GM10248 (cell line): ENCODE data around the gene B3GNT9.

ENCODE experiments used
- CTCF ChIA-PET: fragments of 300-600 bp; sonication (Branson Sonifier 250); formaldehyde crosslinking; extraction: SDS; loops from one replicate; lab custom pipeline; 2021; ENCODE audit warnings: antibody characterized with exemption; lab: Yijun Ruan, JAX
- POLR2A ChIA-PET: fragments of 350-650 bp; sonication (Branson Sonifier 250); formaldehyde crosslinking; extraction: SDS; loops from one replicate; lab custom pipeline; 2020; ENCODE audit warnings: antibody characterized with exemption; lab: Yijun Ruan, JAX
- DNase-seq: peaks from one replicate; pipeline ENCODE4 v3.0.0; 2012; ENCODE audit errors: extremely low spot score
- TF ChIP-seq, protein P1 (sequence below): IDR thresholded peaks from 2 replicates; pipeline ENCODE4 v1.5.1; 2012; ENCODE audit warnings: mild to moderate bottlenecking, low read depth; ENCODE audit errors: extremely low read depth, missing control alignments, control extremely low read depth

Gene B3GNT9

DNA sequence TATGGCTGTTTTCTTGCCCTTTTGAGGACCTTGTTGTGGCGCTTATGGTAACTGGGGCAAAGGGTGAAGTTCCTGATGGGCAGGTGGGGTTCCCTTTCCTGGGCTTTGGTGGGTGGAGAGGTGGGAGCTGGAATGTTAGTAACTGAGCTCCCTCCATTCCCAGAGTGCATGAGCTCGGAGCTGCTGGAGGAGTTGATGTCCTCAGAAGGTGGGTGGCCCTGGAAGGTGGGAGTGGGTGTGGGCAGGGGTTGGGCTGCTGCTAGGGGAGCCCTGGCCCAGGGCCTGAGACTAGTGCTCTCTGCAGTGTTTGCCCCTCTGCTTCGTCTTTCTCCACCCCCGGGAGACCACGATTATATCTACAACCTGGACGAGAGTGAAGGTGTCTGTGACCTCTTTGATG lies 46.9 kb upstream of the B3GNT9 start:
- ChIA-PET CTCF (interaction anchor here (0.8 to 3.0 kb wide), 15 partner anchors 10 to 303 kb away, joined by 3 to 16 read pairs (median 3); partner anchors contain the start of genes NOL3 and TMEM208), POLR2A (interaction anchor here (0.7 kb wide), 1 partner anchor 13 kb away, joined by 4 read pairs; no protein-coding TSS in a partner anchor)
- TF ChIP-seq, protein P1, sequence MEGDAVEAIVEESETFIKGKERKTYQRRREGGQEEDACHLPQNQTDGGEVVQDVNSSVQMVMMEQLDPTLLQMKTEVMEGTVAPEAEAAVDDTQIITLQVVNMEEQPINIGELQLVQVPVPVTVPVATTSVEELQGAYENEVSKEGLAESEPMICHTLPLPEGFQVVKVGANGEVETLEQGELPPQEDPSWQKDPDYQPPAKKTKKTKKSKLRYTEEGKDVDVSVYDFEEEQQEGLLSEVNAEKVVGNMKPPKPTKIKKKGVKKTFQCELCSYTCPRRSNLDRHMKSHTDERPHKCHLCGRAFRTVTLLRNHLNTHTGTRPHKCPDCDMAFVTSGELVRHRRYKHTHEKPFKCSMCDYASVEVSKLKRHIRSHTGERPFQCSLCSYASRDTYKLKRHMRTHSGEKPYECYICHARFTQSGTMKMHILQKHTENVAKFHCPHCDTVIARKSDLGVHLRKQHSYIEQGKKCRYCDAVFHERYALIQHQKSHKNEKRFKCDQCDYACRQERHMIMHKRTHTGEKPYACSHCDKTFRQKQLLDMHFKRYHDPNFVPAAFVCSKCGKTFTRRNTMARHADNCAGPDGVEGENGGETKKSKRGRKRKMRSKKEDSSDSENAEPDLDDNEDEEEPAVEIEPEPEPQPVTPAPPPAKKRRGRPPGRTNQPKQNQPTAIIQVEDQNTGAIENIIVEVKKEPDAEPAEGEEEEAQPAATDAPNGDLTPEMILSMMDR = no peak
- DNase-seq = no peak

DNA sequence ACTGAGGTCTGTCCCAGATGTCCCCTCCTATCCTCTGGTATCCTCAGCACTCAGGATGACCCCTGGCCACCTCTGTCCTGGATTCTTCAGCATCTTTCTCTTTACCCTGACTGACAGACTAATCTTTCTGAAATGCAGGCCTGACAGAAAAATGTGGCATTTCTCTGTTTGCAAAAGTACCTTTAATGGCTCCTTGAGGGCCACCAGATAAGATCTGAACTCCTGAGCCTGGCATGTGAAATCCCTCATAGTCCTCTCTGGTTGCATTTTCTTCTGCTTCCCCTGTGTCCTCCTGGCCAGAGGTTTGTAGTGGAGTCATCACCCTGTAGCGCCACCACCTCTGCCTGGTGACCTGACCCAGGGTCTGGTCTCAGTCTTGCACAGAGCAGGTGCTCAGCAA lies 46.1 kb upstream of the B3GNT9 start:
- TF ChIP-seq, protein P1 = no peak
- CTCF ChIA-PET = interaction anchor here (1.4 to 3.0 kb wide), 5 partner anchors 11 to 244 kb away, joined by 5 to 9 read pairs (median 8); no protein-coding TSS in a partner anchor
- POLR2A ChIA-PET = no interaction called here
- no peak for DNase-seq

DNA sequence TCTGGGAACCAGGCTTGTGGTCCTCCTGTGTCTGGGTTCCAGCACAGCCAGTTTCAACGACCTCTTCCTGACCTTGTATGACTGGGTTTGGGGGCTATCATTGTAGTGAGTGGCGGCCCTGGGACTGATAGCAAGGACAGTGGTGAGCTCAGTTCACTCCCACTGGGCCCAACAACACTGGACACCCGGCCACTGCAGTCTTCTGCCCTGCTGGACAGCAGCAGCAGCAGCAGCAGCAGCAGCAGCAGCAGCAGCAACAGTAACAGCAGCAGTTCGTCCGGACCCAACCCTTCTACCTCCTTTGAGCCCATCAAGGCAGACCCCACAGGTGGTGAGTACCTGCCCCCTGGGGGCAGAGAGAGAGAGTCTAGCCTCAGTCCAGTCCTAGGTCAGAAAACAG lies 44.9 kb upstream of the B3GNT9 start:
- ChIA-PET CTCF (interaction anchor here (2.0 to 2.6 kb wide), 2 partner anchors 11 to 31 kb away, joined by 8 to 10 read pairs; partner anchors contain the start of gene TMEM208), POLR2A (no interaction called here)
- DNase-seq = no peak
- TF ChIP-seq, protein P1 = no peak

DNA sequence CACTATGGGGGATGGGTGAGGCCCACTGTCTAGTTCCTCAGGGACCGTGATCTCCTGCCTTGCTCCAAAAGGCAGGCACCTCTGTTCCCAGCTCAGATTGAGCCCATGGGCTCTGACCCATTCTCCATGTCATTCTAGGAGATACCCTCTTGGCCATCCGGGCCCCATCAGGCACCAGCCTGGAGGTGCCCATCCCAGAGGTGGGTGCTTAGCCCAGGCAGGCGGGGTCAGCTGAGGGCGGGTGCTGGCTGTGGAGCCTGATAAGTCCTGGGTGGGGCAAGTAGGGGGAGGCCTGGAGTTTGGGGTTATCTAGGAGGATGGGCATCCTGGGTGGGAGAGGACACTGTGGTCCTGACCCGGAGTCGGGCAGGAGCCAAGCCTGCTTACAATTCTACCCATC lies 43.5 kb upstream of the B3GNT9 start:
- DNase-seq = no peak
- POLR2A ChIA-PET = interaction anchor here (0.5 kb wide), 1 partner anchor 334 kb away, joined by 5 read pairs; no protein-coding TSS in a partner anchor
- CTCF ChIA-PET = interaction anchor here (1.1 to 2.6 kb wide), 5 partner anchors 9 to 215 kb away, joined by 3 to 10 read pairs (median 4); partner anchors contain the start of gene TMEM208
- TF ChIP-seq, protein P1 = no peak

DNA sequence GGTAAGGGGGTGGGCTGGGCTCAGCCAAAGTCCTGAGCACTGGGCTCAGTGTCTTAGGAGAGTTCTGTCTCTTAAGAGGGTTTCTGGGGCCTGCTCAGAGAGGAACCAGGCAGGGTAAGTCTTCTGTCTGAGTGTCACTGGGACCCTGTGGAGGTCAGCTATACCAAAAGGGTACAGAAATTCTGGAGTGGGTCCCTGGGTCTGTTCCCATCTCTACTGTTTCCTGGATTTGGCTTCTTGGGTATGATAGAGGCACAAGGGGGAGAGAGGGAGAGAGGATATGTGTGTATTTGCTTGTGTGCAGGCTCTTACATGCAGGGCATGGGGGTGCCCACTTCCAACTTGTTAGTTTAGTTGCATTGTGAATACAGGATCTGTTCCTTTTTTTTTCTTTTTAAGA lies 42.7 kb upstream of the B3GNT9 start:
- POLR2A ChIA-PET = interaction anchor here (0.6 kb wide), 1 partner anchor 242 kb away, joined by 5 read pairs; no protein-coding TSS in a partner anchor
- DNase-seq = no peak
- TF ChIP-seq, protein P1 = no peak
- CTCF ChIA-PET = interaction anchor here (1.5 to 2.6 kb wide), 4 partner anchors 9 to 38 kb away, joined by 4 to 10 read pairs (median 8); partner anchors contain the start of gene TMEM208

DNA sequence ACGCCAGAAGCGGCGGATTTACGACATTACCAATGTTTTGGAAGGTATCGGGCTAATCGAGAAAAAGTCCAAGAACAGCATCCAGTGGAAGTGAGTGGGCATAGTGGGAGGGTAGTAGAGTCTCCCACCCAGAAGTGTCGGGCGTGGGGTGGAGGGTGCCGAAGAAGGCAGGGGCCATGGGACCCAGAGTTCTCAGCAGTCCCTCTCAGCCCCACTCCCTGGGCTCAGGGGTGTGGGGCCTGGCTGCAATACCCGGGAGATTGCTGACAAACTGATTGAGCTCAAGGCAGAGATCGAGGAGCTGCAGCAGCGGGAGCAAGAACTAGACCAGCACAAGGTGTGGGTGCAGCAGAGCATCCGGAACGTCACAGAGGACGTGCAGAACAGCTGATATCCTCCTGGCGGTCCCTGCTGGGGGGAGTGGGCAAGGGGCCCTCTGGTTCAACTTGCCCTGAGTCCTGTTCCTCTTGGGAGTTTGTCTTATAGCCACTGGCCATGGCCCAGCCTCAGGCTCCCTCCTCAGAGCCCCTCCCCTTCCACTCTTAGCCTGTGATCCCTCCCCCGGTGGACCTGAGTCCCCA lies 42.1 kb upstream of the B3GNT9 start:
- ChIA-PET POLR2A (interaction anchor here (0.6 to 0.7 kb wide), 3 partner anchors 42 to 1714 kb away, joined by 3 to 4 read pairs (median 3); partner anchors contain the start of gene B3GNT9), CTCF (interaction anchor here (0.8 to 1.9 kb wide), 6 partner anchors 13 to 38 kb away, joined by 3 to 7 read pairs (median 3); partner anchors contain the start of genes FBXL8, NOL3 and TRADD)
- TF ChIP-seq, protein P1 = no peak
- DNase-seq = no peak
